Measurements from ENCODE around the gene ADAM12.

The ADAM12 gene

DNA sequence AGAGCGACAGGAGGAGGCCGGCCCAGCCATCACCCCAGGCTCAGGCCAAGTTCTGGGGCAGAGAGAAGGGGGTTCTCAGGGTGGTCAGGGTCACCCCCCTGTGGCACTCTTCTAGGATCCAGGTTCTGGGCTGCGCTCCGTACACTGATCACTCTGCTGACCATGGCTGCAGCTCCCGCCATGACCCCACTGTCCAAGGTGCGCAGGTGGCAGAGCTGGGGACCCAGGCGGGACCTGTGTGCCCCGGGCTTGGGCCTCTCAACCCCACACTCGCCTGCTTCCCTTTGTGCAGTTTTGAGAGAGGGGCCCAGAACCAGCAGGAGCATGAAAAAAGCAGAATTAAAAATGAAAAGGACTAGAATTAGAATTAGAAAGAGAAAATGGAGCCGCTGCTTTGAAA is 264.8 kb downstream of the ADAM12 start:
- Histone ChIP-seq H3K9ac (ENCODE audit: low read depth, low read length) (no peak overlapping the region), H3K36me3 (ENCODE audit: insufficient read depth, low read length) (no peaks in the 10 kb centered on the region), H3K4me2 (ENCODE audit: insufficient read depth, low read length) (no peak overlapping the region), H3K79me2 (ENCODE audit: insufficient read depth, low read length) (no peaks in the 10 kb centered on the region), H2AFZ (ENCODE audit: low read depth, low read length) (no peak overlapping the region), H3K9me3 (ENCODE audit: insufficient read depth, low read length, severe bottlenecking) (no peaks in the 10 kb centered on the region), H3K4me3 (ENCODE audit: low read depth in 1 of 2, low read length in 2 of 2) (no peak overlapping the region), H4K20me1 (ENCODE audit: insufficient read depth, low read length) (no peaks in the 10 kb centered on the region), H3K27me3 (ENCODE audit: insufficient read depth, low read length, poor library complexity) (no peaks in the 10 kb centered on the region), H3K4me1 (ENCODE audit: insufficient read depth, low read length) (no peaks in the 10 kb centered on the region), H3K27ac (ENCODE audit: low read length) (no peak overlapping the region)
- DNase-seq: no peak
- ATAC-seq (ENCODE audit: insufficient read depth, low read depth): no peak
- TF ChIP-seq, protein P1, sequence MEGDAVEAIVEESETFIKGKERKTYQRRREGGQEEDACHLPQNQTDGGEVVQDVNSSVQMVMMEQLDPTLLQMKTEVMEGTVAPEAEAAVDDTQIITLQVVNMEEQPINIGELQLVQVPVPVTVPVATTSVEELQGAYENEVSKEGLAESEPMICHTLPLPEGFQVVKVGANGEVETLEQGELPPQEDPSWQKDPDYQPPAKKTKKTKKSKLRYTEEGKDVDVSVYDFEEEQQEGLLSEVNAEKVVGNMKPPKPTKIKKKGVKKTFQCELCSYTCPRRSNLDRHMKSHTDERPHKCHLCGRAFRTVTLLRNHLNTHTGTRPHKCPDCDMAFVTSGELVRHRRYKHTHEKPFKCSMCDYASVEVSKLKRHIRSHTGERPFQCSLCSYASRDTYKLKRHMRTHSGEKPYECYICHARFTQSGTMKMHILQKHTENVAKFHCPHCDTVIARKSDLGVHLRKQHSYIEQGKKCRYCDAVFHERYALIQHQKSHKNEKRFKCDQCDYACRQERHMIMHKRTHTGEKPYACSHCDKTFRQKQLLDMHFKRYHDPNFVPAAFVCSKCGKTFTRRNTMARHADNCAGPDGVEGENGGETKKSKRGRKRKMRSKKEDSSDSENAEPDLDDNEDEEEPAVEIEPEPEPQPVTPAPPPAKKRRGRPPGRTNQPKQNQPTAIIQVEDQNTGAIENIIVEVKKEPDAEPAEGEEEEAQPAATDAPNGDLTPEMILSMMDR (IDR thresholded peaks at IDR 0.05; ENCODE audit: borderline replicate concordance, extremely low read depth, low read length, poor library complexity, severe bottlenecking): no peak
- TF ChIP-seq EZH2 (IDR thresholded peaks at IDR 0.05; ENCODE audit: borderline replicate concordance, low read depth, low read length, severe bottlenecking): no peak

DNA sequence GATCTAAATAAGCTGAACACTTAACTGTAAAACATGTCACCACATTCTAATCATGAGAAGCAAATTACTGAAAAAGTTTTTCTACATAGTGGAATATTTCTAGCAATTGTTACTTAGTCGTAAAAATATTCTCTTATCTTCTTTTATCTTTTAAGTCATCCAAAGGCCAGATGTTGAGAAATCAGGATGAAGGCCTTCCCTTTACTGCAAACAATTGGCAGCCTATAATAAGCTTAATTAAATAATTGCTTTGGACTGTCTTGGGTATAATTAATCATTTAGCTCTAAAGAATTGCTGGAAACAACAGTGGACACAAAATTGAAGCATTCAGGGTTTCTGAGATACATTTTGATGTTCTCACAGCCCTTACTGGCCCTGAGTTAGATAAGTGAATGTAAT is 265.4 kb downstream of the ADAM12 start:
- Histone ChIP-seq H3K27me3 (ENCODE audit: insufficient read depth, low read length, poor library complexity) (no peaks in the 10 kb centered on the region), H3K79me2 (ENCODE audit: insufficient read depth, low read length) (no peaks in the 10 kb centered on the region), H3K4me3 (ENCODE audit: low read depth in 1 of 2, low read length in 2 of 2) (no peak overlapping the region), H3K36me3 (ENCODE audit: insufficient read depth, low read length) (no peaks in the 10 kb centered on the region), H3K9me3 (ENCODE audit: insufficient read depth, low read length, severe bottlenecking) (no peaks in the 10 kb centered on the region), H3K4me2 (ENCODE audit: insufficient read depth, low read length) (no peak overlapping the region), H2AFZ (ENCODE audit: low read depth, low read length) (no peak overlapping the region), H3K4me1 (ENCODE audit: insufficient read depth, low read length) (no peaks in the 10 kb centered on the region), H3K27ac (ENCODE audit: low read length) (no peak overlapping the region), H4K20me1 (ENCODE audit: insufficient read depth, low read length) (no peaks in the 10 kb centered on the region), H3K9ac (ENCODE audit: low read depth, low read length) (no peak overlapping the region)
- no peak for DNase-seq
- ATAC-seq (ENCODE audit: insufficient read depth, low read depth): no peak
- TF ChIP-seq, protein P1 (IDR thresholded peaks at IDR 0.05; ENCODE audit: borderline replicate concordance, extremely low read depth, low read length, poor library complexity, severe bottlenecking): no peak
- no peak for TF ChIP-seq EZH2 (IDR thresholded peaks at IDR 0.05; ENCODE audit: borderline replicate concordance, low read depth, low read length, severe bottlenecking)

DNA sequence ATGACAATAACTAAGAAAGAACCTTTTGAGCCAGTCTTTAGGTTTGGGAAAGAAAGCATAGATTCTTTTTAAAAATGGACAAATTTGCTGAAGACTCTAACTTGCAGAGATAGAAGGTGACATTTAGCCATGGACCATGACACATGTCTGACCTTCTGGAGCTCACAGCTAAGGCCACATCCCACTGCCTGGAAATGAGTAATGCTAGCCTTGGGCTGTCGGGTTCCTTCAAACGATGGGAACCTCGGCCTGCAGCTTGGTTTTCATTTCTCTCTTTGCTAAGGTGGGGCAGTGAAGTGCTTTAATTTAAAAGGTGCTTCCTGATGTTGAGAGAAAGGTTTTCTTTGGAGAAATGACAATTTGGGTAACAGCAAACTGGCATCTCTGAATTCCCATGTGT is 268.7 kb downstream of the ADAM12 start:
- Histone ChIP-seq H3K79me2 (ENCODE audit: insufficient read depth, low read length) (no peaks in the 10 kb centered on the region), H2AFZ (ENCODE audit: low read depth, low read length) (no peak overlapping the region), H3K4me1 (ENCODE audit: insufficient read depth, low read length) (no peaks in the 10 kb centered on the region), H4K20me1 (ENCODE audit: insufficient read depth, low read length) (no peaks in the 10 kb centered on the region), H3K4me2 (ENCODE audit: insufficient read depth, low read length) (no peak overlapping the region), H3K36me3 (ENCODE audit: insufficient read depth, low read length) (no peaks in the 10 kb centered on the region), H3K9me3 (ENCODE audit: insufficient read depth, low read length, severe bottlenecking) (no peaks in the 10 kb centered on the region), H3K9ac (ENCODE audit: low read depth, low read length) (no peak overlapping the region), H3K4me3 (ENCODE audit: low read depth in 1 of 2, low read length in 2 of 2) (no peak overlapping the region), H3K27ac (ENCODE audit: low read length) (no peak overlapping the region), H3K27me3 (ENCODE audit: insufficient read depth, low read length, poor library complexity) (no peaks in the 10 kb centered on the region)
- DNase-seq (no peak), ATAC-seq (ENCODE audit: insufficient read depth, low read depth) (no peak)
- no peak for TF ChIP-seq EZH2 (IDR thresholded peaks at IDR 0.05; ENCODE audit: borderline replicate concordance, low read depth, low read length, severe bottlenecking)
- TF ChIP-seq, protein P1 (IDR thresholded peaks at IDR 0.05; ENCODE audit: borderline replicate concordance, extremely low read depth, low read length, poor library complexity, severe bottlenecking): no peak

DNA sequence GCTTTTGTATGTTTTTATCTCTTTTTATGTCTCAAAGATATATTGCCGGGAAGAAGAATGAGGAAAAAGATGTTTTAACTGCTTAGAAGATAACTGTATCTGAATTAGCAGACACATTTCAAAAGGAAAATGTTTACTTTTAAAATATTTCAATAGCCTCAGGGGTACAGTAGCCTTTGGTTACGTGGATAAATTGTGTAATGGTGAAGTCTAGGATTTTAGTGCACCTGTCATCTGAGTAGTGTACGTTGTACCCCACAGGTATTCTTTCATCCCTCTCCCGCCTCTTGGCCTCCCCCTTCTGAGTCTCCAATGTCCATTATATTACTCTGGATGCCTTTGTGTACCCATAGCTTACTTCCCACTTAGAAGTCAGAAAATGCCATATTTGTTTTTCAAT is 269.8 kb downstream of the ADAM12 start:
- H2AFZ ChIP-seq (ENCODE audit: low read depth, low read length): no peak overlapping the region
- no peaks in the 10 kb centered on the region for H3K9me3 ChIP-seq (ENCODE audit: insufficient read depth, low read length, severe bottlenecking)
- TF ChIP-seq, protein P1 (IDR thresholded peaks at IDR 0.05; ENCODE audit: borderline replicate concordance, extremely low read depth, low read length, poor library complexity, severe bottlenecking): no peak
- TF ChIP-seq EZH2 (IDR thresholded peaks at IDR 0.05; ENCODE audit: borderline replicate concordance, low read depth, low read length, severe bottlenecking): no peak
- no peak overlapping the region for H3K4me3 ChIP-seq (ENCODE audit: low read depth in 1 of 2, low read length in 2 of 2)
- H3K27me3 ChIP-seq (ENCODE audit: insufficient read depth, low read length, poor library complexity): no peaks in the 10 kb centered on the region
- H3K4me2 ChIP-seq (ENCODE audit: insufficient read depth, low read length): no peak overlapping the region
- H3K9ac ChIP-seq (ENCODE audit: low read depth, low read length): no peak overlapping the region
- H3K27ac ChIP-seq (ENCODE audit: low read length): no peak overlapping the region
- H3K79me2 ChIP-seq (ENCODE audit: insufficient read depth, low read length): no peaks in the 10 kb centered on the region
- no peaks in the 10 kb centered on the region for H3K36me3 ChIP-seq (ENCODE audit: insufficient read depth, low read length)
- no peak for ATAC-seq (ENCODE audit: insufficient read depth, low read depth)
- no peaks in the 10 kb centered on the region for H3K4me1 ChIP-seq (ENCODE audit: insufficient read depth, low read length)
- DNase-seq: no peak
- H4K20me1 ChIP-seq (ENCODE audit: insufficient read depth, low read length): no peaks in the 10 kb centered on the region
